Small intestine (tissue), 7 donors: ENCODE results near the gene METTL23. TPM values are rescaled to one million over a fixed set of nuclear protein-coding genes. Genes with fewer than 3 reads are reported as not detected.
"Not testable (repeated sequence)": the region's sequence is repeated elsewhere in the genome, so short reads cannot be mapped to it uniquely, and the experiment has no call there.

Source experiments
- DNase-seq, 2 donors: peaks; one replicate each; pipeline versions ENCODE4 v3.0.0 to v3.0.0-alpha.2; 2013
- FAIRE-seq: peaks from 2 replicates; lab custom pipeline; 2012; peaks lifted over from hg19 to GRCh38; lab: Jason Lieb, UNC
- H3K27ac ChIP-seq, 3 donors: one replicate each; pipeline ENCODE4 v1.5.1; 2013; ENCODE audit warnings: low read length in 2 of 3, mild to moderate bottlenecking in 2 of 3, control low read depth in 1 of 3, inconsistent platforms in 1 of 3, low read depth in 1 of 3, moderate library complexity in 1 of 3
- H3K27me3 ChIP-seq, 3 donors: one replicate each; pipeline ENCODE4 v1.6.1; 2013; ENCODE audit warnings: low read length in 3 of 3, inconsistent platforms in 1 of 3; ENCODE audit not compliant: control insufficient read depth in 3 of 3, insufficient read depth in 3 of 3
- H3K36me3 ChIP-seq, 3 donors: one replicate each; pipeline ENCODE4 v1.6.1; 2013; ENCODE audit warnings: low read length in 3 of 3, inconsistent platforms in 1 of 3, low read depth in 1 of 3, mild to moderate bottlenecking in 1 of 3, moderate library complexity in 1 of 3; ENCODE audit not compliant: control insufficient read depth in 3 of 3, insufficient read depth in 2 of 3
- H3K4me1 ChIP-seq, 3 donors: one replicate each; pipeline ENCODE4 v1.6.1; 2013; ENCODE audit warnings: low read length in 2 of 3, inconsistent platforms in 1 of 3, low read depth in 1 of 3, mild to moderate bottlenecking in 1 of 3, moderate library complexity in 1 of 3; ENCODE audit not compliant: control insufficient read depth in 3 of 3, insufficient read depth in 2 of 3
- H3K4me3 ChIP-seq, 3 donors: one replicate each; pipeline ENCODE4 v1.5.1; 2013; ENCODE audit warnings: low read length in 3 of 3, control low read depth in 1 of 3, inconsistent platforms in 1 of 3, low read depth in 1 of 3, mild to moderate bottlenecking in 1 of 3, moderate library complexity in 1 of 3
- H3K9me3 ChIP-seq, 2 donors: one replicate each; pipeline ENCODE4 v1.6.1; 2013; ENCODE audit warnings: low read depth in 1 of 2, low read length in 1 of 2; ENCODE audit not compliant: control insufficient read depth in 2 of 2, insufficient read depth in 1 of 2
- WGBS, 3 donors: extraction: QIAGEN DNeasy Blood & Tissue Kit; methylation state at CpG; one replicate each; pipeline ENCODE4 v1.1.7; 2013; 5-methylcytosine and 5-hydroxymethylcytosine counted together
- polyA plus RNA-seq, 4 donors: library from polyadenylated mRNA; stranded (reverse) in 3 of 4; unstranded in 1 of 4; fragments of 200-250 nt in 3 of 4; fragments of 120-200 nt in 1 of 4; gene quantifications; one replicate each; pipeline versions ENCODE4 v1.2.1 to v1.2.3, GENCODE V29; 2013
- donor health status: healthy with polysubstance abuse.
- donor health status: control.
- donor health status: control.
- donor health status: Bipolar disorder and iron deficiency.
- donor health status: healthy.

The METTL23 gene
- polyA plus RNA-seq, 4 donors: 28.8 to 41.8 (median 37.7) TPM

DNA sequence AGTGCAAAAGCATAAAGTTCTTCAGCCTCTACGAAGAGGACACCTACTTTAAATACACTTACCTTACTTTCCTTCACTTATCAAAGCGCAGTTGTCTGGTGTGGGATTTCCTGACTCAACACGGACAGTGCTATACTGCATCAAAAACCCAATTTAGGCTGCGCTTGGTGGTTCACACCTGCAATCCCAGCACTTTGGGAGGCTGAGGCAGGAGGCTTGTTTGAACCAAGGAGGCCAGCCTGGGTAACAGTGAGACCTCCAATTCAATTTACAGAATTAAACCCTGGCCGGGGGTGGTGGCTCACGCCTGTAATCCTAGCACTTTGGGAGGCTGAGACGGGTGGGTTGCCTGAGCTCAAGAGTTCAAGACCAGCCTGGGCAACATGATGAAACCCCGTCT, 4.4 kb upstream of the METTL23 start:
- DNase-seq: no peak
- Histone ChIP-seq H3K9me3 (no peaks in the 10 kb centered on the region), H3K27ac (no peak overlapping the region), H3K36me3 (peaks cover 22 to 76% (median 31%) of the 10 kb centered on the region in 3 donors), H3K4me1 (peaks cover 0 to 10% (median 3%) of the 10 kb centered on the region in 3 donors), H3K4me3 (no peak overlapping the region), H3K27me3 (no peaks in the 10 kb centered on the region)
- 91 to 94% (median 93%) methylated on average over 8 of the region's 8 CpGs for WGBS, 3 donors
- no peak for FAIRE-seq

DNA sequence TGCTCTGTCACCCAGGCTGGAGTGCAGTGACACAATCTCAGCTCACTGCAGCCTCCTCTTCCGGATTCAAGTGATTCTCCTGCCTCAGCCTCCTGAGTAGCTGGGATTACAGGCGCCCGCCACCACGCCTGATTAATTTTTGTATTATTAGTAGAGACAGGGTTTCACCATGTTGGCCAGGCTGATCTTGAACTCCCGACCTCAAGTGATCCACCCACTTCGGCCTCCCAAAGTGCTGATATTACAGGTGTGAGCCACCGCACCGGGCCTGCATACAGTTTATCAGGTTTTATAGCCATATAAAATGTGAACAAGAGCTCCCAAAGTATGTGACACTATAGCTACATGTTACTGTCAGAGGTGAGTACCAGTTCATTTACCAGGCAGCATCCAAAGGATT, 3.7 kb upstream of the METTL23 start:
- H3K27me3 ChIP-seq, H3K9me3 ChIP-seq, DNase-seq, H3K27ac ChIP-seq, H3K4me3 ChIP-seq, FAIRE-seq: not testable (repeated sequence)
- peaks cover 21 to 69% (median 28%) of the 10 kb centered on the region in 3 donors for H3K36me3 ChIP-seq
- peaks cover 0 to 15% (median 3%) of the 10 kb centered on the region in 3 donors for H3K4me1 ChIP-seq
- 89 to 96% (median 92%) methylated on average over 8 of the region's 8 CpGs for WGBS, 3 donors

DNA sequence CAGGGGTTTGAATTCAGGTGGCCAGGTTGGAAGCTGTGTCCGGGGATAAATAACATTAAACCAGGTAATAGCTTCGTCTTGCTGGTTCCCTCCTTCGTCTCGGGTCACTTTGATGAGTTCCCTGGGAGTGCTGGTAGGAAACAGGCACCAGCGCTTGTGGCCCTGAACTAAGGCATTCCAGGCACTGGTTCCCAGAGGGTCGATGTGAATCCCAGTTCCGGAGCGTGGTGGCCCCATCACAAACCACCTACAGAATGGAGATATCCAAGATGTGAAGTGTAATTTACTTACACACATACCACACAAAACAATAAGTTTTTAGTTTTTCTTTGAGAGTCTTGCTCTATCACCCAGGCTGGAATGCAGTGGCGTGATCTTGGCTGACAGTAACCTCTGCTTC, 2.8 kb upstream of the METTL23 start:
- no peak for FAIRE-seq
- Histone ChIP-seq H3K27me3 (no peaks in the 10 kb centered on the region), H3K4me3 (no peak overlapping the region), H3K36me3 (peaks cover 18 to 61% (median 24%) of the 10 kb centered on the region in 3 donors), H3K9me3 (no peaks in the 10 kb centered on the region), H3K4me1 (peaks cover 0 to 15% (median 3%) of the 10 kb centered on the region in 3 donors), H3K27ac (no peak overlapping the region)
- DNase-seq: no peak
- WGBS, 3 donors: 95 to 96% (median 96%) methylated on average over 9 of the region's 9 CpGs

DNA sequence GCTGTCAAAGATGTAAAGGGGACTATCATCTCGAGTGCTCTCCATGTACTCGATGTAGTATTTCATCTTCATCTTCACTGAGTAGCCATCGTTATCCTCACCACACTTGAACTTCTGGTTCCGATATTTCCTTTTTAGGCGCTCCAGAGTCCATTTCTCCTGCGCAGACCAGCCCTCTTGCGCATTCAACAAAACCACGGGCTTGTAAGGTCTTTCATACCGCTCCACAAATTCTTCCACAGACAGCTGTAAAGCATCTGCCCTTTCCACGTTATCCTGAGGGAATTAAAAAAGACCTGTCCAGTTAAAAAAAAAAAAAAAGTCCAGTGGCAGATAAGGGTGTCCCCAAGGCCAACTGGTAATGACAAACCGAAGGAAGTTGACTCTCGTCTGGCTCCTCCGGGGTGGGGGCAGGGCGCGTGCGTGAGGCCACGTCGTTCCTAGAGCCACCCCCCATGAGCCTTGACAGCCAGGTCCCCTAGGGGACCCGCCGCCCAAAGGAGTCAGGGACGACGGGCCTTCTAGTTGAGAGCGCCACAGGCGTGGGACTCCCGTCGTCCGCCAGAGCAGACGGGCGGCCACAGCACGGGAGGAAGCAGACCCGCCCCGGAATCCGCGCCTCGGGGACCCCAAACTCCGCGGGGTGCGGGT, 934 bp upstream of the METTL23 start:
- peak overlapping the region; percentile 84 to 90 (median 89) for H3K4me3 ChIP-seq
- 1 to 3% (median 3%) methylated on average over 38 of the region's 38 CpGs for WGBS, 3 donors

DNA sequence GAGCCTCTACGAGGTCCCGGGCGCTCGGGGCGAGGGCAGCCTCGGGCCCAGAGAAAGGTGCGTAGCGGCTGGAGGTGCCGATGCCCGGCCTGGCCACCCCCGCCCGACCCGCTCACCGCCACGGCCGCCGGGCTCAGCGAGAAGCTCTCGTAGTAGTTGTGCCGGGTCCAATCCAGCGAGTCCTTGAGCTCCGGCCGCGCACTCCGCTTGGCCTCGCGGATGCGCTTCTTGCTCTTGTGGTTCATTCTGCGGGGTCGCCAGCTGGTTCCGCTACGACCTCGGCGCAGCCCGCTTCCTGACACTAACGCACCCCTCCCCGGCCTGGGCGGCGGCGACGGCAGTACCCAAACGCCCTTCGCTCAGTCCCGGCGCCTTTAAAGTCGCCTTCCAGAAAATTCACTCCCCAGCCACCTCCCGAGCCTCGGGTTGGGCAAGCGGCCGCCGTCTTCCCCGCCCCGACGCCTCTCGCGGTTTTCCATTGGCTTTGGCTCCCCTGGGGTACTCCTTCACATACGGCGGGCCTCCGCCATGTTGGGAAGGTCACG, 336 bp upstream of the METTL23 start, which contains the start of gene JMJD6:
TSS of gene JMJD6 (minus strand) at position 376 of the 545 bp plus-strand sequence. CDS start at position 245, 131 bp downstream.
- Histone ChIP-seq H3K4me1 (peaks cover 0 to 15% (median 3%) of the 10 kb centered on the region in 3 donors), H3K27ac (peak within 1 kb of the TSS; percentile 99 to 100 (median 100)), H3K36me3 (peaks cover 6 to 51% (median 14%) of the 10 kb centered on the region in 3 donors), H3K9me3 (no peaks in the 10 kb centered on the region), H3K4me3 (peak within 1 kb of the TSS; percentile 84 to 90 (median 89)), H3K27me3 (no peaks in the 10 kb centered on the region)
- FAIRE-seq (no peak), DNase-seq (peak; percentile 97)
- 0% methylated on average over 57 to 60 of the region's 60 CpGs for WGBS, 3 donors

More for the DNA sequence above, 934 bp upstream of the METTL23 start:
- DNase-seq (peak; percentile 84 to 91), FAIRE-seq (no peak)
- Histone ChIP-seq H3K27ac (peak overlapping the region; percentile 99 to 100 (median 100)), H3K36me3 (peaks cover 10 to 56% (median 19%) of the 10 kb centered on the region in 3 donors), H3K4me1 (peaks cover 0 to 15% (median 3%) of the 10 kb centered on the region in 3 donors), H3K9me3 (no peaks in the 10 kb centered on the region), H3K27me3 (no peaks in the 10 kb centered on the region)

DNA sequence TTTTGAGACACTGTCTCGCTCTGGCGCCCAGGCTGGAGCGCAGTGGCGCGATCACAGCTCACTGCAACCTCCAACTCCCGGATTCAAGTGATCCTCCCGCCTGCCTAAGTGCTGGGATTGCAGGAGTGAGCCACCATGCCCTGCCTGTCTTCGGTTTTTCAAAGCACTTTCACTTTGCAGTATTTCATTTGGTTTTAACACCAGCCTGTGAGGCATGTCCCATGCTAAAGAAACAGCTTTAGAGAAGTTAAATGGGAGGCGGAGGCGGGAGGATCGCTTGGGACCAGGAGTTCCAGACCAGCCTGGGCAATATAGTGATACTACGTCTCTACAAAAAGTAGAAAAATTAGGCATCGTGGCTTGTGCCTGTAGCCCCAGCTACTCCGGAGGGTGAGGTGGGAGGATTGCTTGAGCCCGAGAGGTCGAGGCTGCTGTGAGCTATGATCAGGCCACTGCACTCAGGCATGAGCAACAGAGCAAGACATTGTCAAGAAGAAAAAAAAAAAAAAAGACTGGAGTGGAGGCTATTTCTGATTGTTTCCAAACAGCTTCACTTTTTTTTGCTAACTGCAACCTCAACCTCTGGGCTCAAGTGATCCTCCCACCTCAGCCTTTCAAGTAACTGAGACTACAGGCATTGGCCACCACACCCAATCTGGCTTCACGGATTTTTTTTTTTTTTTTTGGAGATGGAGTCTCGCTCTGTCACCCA, 1.3 kb downstream of the METTL23 start:
- Histone ChIP-seq H3K36me3 (peaks cover 6 to 44% (median 8%) of the 10 kb centered on the region in 3 donors), H3K27ac (peak overlapping the region; percentile 98 to 100 (median 99)), H3K9me3 (no peaks in the 10 kb centered on the region), H3K4me1 (peaks cover 0 to 15% (median 3%) of the 10 kb centered on the region in 3 donors), H3K4me3 (peak overlapping the region; percentile 84 to 90 (median 89)), H3K27me3 (no peaks in the 10 kb centered on the region)
- peak; percentile 41 to 49 for DNase-seq
- WGBS, 3 donors: 13 to 35% (median 19%) methylated on average over 17 to 18 of the region's 18 CpGs
- no peak for FAIRE-seq

DNA sequence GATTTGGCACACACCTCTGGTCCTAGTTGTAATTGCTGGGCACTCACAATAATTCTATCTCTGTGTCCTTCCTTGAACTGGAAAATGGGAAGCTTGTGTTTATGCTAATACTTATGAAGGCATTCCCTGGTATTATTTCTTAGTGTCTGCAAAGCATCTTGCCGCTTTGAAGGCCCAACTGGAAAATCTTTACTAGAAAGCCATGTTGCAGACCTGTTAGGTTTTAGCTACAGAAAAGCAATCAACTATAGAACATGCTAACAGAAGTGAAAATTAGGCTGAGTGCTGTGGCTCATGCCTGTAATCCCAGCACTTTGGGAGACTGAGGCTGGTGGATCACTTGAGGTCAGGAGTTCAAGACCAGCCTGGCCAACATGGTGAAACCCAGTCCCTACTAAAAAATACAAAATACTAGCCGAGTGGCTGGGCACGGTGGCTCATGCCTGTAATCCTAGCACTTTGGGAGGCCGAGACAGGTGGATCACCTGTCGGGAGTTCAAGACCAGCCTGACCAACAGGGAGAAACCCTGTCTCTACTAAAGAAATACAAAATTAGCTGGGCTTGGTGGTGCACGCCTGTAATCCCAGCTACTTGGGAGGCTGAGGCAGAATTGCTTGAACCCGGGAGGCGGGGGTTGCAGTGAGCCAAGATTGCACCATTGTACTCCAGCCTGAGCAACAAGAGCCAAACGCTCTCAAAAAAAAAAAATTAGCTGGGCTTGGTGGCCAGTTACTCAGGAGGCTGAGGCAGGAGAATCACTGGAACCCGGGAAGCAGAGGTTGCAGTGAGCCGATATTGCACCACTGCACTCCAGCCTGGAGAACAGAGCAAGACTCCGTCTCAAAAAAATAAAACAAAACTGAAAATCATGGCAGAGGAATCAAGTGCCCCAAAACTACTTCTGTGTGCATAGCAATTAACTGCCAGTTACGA, 5.4 kb downstream of the METTL23 start:
- H3K4me1 ChIP-seq: peaks cover 0 to 11% (median 5%) of the 10 kb centered on the region in 3 donors
- peaks cover 9 to 29% (median 12%) of the 10 kb centered on the region in 3 donors for H3K36me3 ChIP-seq
- WGBS, 3 donors: 76 to 83% (median 77%) methylated on average over 13 of the region's 13 CpGs
- H3K27ac ChIP-seq, FAIRE-seq, DNase-seq, H3K9me3 ChIP-seq, H3K27me3 ChIP-seq, H3K4me3 ChIP-seq: not testable (repeated sequence)
